Esophagus muscularis mucosa (tissue), 4 donors: ENCODE data around the gene RAB3GAP2. TPM values are rescaled to one million over a fixed set of nuclear protein-coding genes. Genes with fewer than 3 reads are reported as not detected.
"Not testable (repeated sequence)": the region's sequence is repeated elsewhere in the genome, so short reads cannot be mapped to it uniquely, and the experiment has no call there.

Source experiments
- DNase-seq: peaks from one replicate; pipeline ENCODE4 v3.0.0-alpha.2; 2017; ENCODE audit errors: extremely low spot score
- H3K27ac ChIP-seq, 4 donors: fragments of 200-600 bp; sonication (generic); replicated peaks in 1 of 4; 1 replicate in 3 of 4; 2 replicates in 1 of 4; pipeline ENCODE4 v1.5.1; 2016 to 2019; ENCODE audit warnings: mild to moderate bottlenecking in 1 of 4
- H3K27me3 ChIP-seq, 4 donors: fragments of 200-600 bp; sonication (generic); one replicate each; pipeline versions ENCODE4 v1.5.1 to v1.6.0; 2016 to 2019
- H3K36me3 ChIP-seq, 4 donors: fragments of 200-600 bp; sonication (generic); one replicate each; pipeline ENCODE4 v1.5.1; 2016 to 2019
- H3K4me1 ChIP-seq, 4 donors: fragments of 200-600 bp; sonication (generic); one replicate each; pipeline ENCODE4 v1.5.1; 2016 to 2019
- H3K4me3 ChIP-seq, 4 donors: fragments of 200-600 bp; sonication (generic); 1 replicate in 2 of 4; 2 replicates in 2 of 4; pipeline ENCODE4 v1.5.1; 2016 to 2019; ENCODE audit warnings: mild to moderate bottlenecking in 4 of 4, moderate library complexity in 1 of 4
- H3K9me3 ChIP-seq, 4 donors: fragments of 200-600 bp; sonication (generic); 1 replicate in 3 of 4; 2 replicates in 1 of 4; pipeline ENCODE4 v1.5.1; 2016 to 2019
- CTCF ChIP-seq, 3 experiments: fragments of 200-600 bp in 2 of 3; fragments of 450-650 bp in 1 of 3; sonication (generic) in 2 of 3; IDR thresholded peaks; one replicate each; pipeline ENCODE4 v1.5.1; 2017 to 2019; ENCODE audit warnings: antibody characterized with exemption in 3 of 3, mild to moderate bottlenecking in 2 of 3, moderate library complexity in 1 of 3
- EP300 ChIP-seq: sonication (generic); formaldehyde crosslinking; IDR thresholded peaks from one replicate; pipeline ENCODE4 v1.6.1; 2017; ENCODE audit warnings: antibody characterized with exemption
- POLR2A ChIP-seq: fragments of 450-650 bp; IDR thresholded peaks from one replicate; pipeline ENCODE4 v1.6.1; 2017; ENCODE audit warnings: antibody characterized with exemption, moderate library complexity, mild to moderate bottlenecking, low read depth
- POLR2AphosphoS5 ChIP-seq, 2 donors: sonication (generic); formaldehyde crosslinking; IDR thresholded peaks; one replicate each; pipeline ENCODE4 v1.6.1; 2017; ENCODE audit warnings: antibody characterized with exemption in 2 of 2
- WGBS: methylation state at CpG from one replicate; pipeline ENCODE4 v1.1.5; 2018; 5-methylcytosine and 5-hydroxymethylcytosine counted together
- intact Hi-C: fragments of 100-400 bp; cut with DNase I; formaldehyde crosslinking; loops from one replicate; pipeline ENCODE4 v1.15.1; 2023
- total RNA-seq, 4 donors: library from RNA; depleted of rRNA; stranded (reverse); fragments of >200 nt; gene quantifications; one replicate each; pipeline versions ENCODE4 v1.1.0 to v1.2.1, GENCODE V29; 2016

Gene RAB3GAP2
- total RNA-seq, 4 donors from 2014 or later = 19.8 to 23.0 (median 21.2) TPM

DNA sequence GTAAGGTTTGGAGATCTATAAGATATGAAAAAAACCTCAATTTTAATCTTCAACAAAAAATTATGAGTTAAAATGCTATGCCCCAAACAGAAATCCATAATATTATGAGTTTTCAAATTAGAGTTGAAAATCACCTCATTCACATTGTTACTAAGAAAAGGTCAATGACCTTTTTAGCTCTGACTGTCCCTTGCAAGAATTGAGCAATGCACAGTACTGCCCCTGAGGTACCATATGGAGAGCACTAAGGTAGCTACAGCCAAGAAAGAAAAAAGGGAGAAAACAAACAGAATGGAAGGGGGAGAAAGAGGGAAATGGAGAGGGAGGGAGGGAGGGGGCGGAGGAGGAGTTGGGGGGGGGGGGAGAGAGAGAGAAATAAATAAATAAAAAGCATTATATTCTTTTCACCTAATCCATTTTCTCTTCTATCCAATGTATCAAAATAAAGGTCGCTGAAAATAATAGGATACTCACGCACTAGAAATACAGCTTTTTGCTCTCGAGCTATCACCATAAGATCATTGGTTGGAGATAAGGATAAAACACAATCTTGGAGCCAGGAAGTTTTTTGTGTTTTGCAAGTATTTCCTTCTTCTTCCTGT, 58.8 kb downstream of the RAB3GAP2 start:
- no peak overlapping the region for H3K4me3 ChIP-seq
- no peak for DNase-seq
- no peak overlapping the region for H3K27ac ChIP-seq
- TF ChIP-seq EP300 (no peak), POLR2AphosphoS5 (IDR thresholded peaks at IDR 0.05) (no peak), POLR2A (no peak), CTCF (IDR thresholded peaks at IDR 0.05) (no peak)
- H3K27me3 ChIP-seq = no peaks in the 10 kb centered on the region
- no peaks in the 10 kb centered on the region for H3K9me3 ChIP-seq
- peaks cover 9 to 31% (median 16%) of the 10 kb centered on the region in 4 donors for H3K36me3 ChIP-seq
- H3K4me1 ChIP-seq = peaks cover 0 to 4% (median 0%) of the 10 kb centered on the region in 4 donors
- intact Hi-C loops = no loop called here
- WGBS = 94% methylated on average over 4 of the region's 4 CpGs

GRCh38 chr1:220207411-220207810, 64.8 kb downstream of the RAB3GAP2 start:
- Histone ChIP-seq H3K36me3 (peaks cover 31 to 78% (median 53%) of the 10 kb centered on the region in 4 donors), H3K27ac (no peak overlapping the region), H3K4me3 (no peak overlapping the region), H3K4me1 (no peaks in the 10 kb centered on the region), H3K9me3 (no peaks in the 10 kb centered on the region), H3K27me3 (no peaks in the 10 kb centered on the region)
- no peak for DNase-seq
- TF ChIP-seq POLR2AphosphoS5 (IDR thresholded peaks at IDR 0.05) (no peak), POLR2A (no peak), CTCF (IDR thresholded peaks at IDR 0.05) (no peak), EP300 (no peak)
- intact Hi-C loops = no loop called here

DNA sequence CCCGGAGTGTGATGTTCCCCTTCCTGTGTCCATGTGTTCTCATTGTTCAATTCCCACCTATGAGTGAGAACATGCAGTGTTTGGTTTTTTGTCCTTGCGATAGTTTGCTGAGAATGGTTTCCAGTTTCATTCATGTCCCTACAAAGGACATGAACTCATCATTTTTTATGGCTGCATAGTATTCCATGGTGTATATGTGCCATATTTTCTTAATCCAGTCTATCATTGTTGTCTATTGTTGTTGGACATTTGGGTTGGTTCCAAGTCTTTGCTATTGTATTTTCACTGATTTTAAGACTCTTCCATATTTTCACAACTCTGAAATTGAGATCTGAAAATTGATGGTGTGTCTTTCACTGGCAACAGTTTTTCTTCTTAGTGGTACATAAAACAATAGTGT, 67.5 kb downstream of the RAB3GAP2 start:
- H3K4me3 ChIP-seq, H3K27me3 ChIP-seq, H3K4me1 ChIP-seq, H3K9me3 ChIP-seq, DNase-seq, intact Hi-C loops, H3K27ac ChIP-seq: not testable (repeated sequence)
- H3K36me3 ChIP-seq = peaks cover 44 to 84% (median 59%) of the 10 kb centered on the region in 4 donors
- 100% methylated on average over 2 of the region's 2 CpGs for WGBS

GRCh38 chr1:220203816-220204215, 68.4 kb downstream of the RAB3GAP2 start:
- no peak for DNase-seq
- H3K36me3 ChIP-seq = peaks cover 44 to 86% (median 62%) of the 10 kb centered on the region in 4 donors
- no peak overlapping the region for H3K4me3 ChIP-seq
- intact Hi-C loops = no loop called here
- no peak overlapping the region for H3K27ac ChIP-seq
- WGBS = 98% methylated on average over 2 of the region's 2 CpGs
- no peaks in the 10 kb centered on the region for H3K27me3 ChIP-seq
- no peak for TF ChIP-seq CTCF (IDR thresholded peaks at IDR 0.05)
- no peak for TF ChIP-seq EP300
- TF ChIP-seq POLR2A = no peak
- TF ChIP-seq POLR2AphosphoS5 (IDR thresholded peaks at IDR 0.05) = no peak
- no peaks in the 10 kb centered on the region for H3K9me3 ChIP-seq
- no peaks in the 10 kb centered on the region for H3K4me1 ChIP-seq

GRCh38 chr1:220198186-220199005, 73.9 kb downstream of the RAB3GAP2 start:
- Histone ChIP-seq H3K36me3 (peaks cover 31 to 97% (median 56%) of the 10 kb centered on the region in 4 donors), H3K4me1 (no peaks in the 10 kb centered on the region), H3K9me3 (no peaks in the 10 kb centered on the region), H3K27me3 (no peaks in the 10 kb centered on the region), H3K27ac (no peak overlapping the region), H3K4me3 (no peak overlapping the region)
- intact Hi-C loops = loop anchor here (10.0 kb wide), 1 partner anchor 184 kb away; no protein-coding TSS in a partner anchor
- TF ChIP-seq POLR2A (no peak), EP300 (no peak), POLR2AphosphoS5 (IDR thresholded peaks at IDR 0.05) (no peak), CTCF (IDR thresholded peaks at IDR 0.05) (no peak)
- WGBS = 86% methylated on average over 5 of the region's 5 CpGs
- no peak for DNase-seq
